ENCODE results near the gene HECW1. TPM values are rescaled to one million over a fixed set of nuclear protein-coding genes. Genes with fewer than 3 reads are reported as not detected.
"Not testable (repeated sequence)": the region's sequence is repeated elsewhere in the genome, so short reads cannot be mapped to it uniquely, and the experiment has no call there.

HECW1 gene
- total RNA-seq, 4 donors from 2014 or later: 0.62 to 4.3 (median 1.4) TPM; not detected in 1

DNA sequence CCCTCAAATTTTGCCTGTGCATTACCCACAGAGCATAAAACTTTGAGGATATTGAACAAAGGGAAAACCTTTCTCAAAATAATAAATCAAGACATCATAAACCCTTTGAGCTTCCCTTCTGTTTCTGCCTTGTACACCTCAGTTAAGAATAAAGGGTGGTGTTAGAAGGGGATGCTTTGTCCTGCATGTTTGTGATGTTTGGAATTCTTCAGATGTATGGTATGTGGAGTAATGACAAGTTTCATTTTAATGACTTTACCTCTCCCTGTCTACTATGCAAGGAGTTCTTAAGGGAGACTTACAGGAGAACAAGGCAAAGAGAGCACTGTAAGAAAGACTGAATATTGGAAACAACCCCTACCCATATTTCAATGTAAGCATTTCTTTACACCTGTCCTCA lies 99.2 kb downstream of the HECW1 start:
- DNase-seq (ENCODE audit: low spot score in 2 of 2): no peak
- TF ChIP-seq POLR2A (IDR thresholded peaks at IDR 0.05): no peak
- TF ChIP-seq, protein P1, sequence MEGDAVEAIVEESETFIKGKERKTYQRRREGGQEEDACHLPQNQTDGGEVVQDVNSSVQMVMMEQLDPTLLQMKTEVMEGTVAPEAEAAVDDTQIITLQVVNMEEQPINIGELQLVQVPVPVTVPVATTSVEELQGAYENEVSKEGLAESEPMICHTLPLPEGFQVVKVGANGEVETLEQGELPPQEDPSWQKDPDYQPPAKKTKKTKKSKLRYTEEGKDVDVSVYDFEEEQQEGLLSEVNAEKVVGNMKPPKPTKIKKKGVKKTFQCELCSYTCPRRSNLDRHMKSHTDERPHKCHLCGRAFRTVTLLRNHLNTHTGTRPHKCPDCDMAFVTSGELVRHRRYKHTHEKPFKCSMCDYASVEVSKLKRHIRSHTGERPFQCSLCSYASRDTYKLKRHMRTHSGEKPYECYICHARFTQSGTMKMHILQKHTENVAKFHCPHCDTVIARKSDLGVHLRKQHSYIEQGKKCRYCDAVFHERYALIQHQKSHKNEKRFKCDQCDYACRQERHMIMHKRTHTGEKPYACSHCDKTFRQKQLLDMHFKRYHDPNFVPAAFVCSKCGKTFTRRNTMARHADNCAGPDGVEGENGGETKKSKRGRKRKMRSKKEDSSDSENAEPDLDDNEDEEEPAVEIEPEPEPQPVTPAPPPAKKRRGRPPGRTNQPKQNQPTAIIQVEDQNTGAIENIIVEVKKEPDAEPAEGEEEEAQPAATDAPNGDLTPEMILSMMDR (IDR thresholded peaks at IDR 0.05): no peak
- intact Hi-C loops (cut with DNase I; ENCODE audit: low total_unique reads): no loop called here
- no peak overlapping the region for H3K4me3 ChIP-seq (ENCODE audit: low read depth, poor library complexity, severe bottlenecking)

DNA sequence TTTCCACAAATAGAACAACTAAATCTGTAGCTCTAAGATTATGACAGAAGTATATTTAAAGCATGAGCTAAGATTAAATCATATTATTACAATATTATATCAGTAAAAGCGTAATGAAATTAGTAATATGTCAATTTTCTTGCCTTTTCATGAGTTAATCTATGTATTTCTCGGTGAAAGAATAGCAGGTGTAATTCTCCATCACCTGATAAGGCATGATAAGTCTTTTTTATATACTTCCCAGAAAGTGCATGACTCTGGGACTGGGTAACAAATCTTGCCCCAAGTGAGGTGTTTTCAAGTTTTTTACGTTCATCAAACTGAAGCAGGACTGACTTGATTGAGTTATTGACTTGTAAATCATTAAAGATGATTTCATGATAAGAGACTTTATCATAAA lies 100.5 kb downstream of the HECW1 start:
- no peak for DNase-seq (ENCODE audit: low spot score in 2 of 2)
- 69 to 71% methylated on average over 3 of the region's 3 CpGs for WGBS, 2 donors
- TF ChIP-seq POLR2A (IDR thresholded peaks at IDR 0.05): no peak
- TF ChIP-seq, protein P1 (IDR thresholded peaks at IDR 0.05): no peak
- intact Hi-C loops (cut with DNase I; ENCODE audit: low total_unique reads): no loop called here
- H3K4me3 ChIP-seq (ENCODE audit: low read depth, poor library complexity, severe bottlenecking): no peak overlapping the region

DNA sequence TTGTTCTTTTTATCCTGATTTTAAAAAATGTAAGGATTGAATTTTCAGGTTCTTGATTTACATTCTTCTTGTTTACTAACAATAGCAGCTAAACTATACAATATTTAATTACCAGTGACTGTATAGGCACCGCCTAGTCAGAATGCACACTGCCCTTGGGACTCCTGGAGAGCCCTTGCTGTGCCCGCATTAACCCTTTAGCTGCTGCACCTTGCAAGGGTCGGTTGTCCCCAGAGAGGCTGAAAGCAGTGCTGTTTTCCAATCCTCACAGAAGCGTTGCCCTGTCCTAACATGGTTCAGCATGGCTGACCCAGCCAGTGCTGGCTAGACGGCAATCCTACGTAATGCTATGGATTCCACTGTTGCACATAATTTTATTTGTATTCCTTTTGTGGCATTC lies 102.6 kb downstream of the HECW1 start:
- no peak overlapping the region for H3K4me3 ChIP-seq (ENCODE audit: low read depth, poor library complexity, severe bottlenecking)
- TF ChIP-seq POLR2A (IDR thresholded peaks at IDR 0.05): no peak
- TF ChIP-seq, protein P1 (IDR thresholded peaks at IDR 0.05): no peak
- WGBS, 2 donors: 67 to 72% methylated on average over 6 of the region's 6 CpGs
- DNase-seq (ENCODE audit: low spot score in 2 of 2): no peak
- intact Hi-C loops (cut with DNase I; ENCODE audit: low total_unique reads): no loop called here

DNA sequence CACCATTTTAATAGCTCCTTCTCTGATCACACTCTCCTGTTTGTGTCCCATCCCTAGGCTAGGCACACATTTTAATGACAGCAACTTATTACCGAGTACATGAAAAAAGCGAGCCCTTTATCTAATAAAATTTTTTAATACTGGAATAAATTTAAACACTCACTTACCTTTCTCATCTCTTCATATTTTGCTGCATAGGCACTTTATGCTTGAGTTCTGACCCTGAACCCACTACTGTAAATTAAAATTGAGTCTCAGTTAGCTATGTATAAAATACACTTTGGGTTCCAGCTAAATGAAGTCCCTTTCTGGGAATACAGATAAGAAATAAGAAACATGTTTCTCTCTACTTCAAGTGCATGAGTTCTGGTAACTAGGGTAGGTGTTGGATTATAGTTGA lies 104.6 kb downstream of the HECW1 start:
- H3K4me3 ChIP-seq (ENCODE audit: low read depth, poor library complexity, severe bottlenecking): no peak overlapping the region
- no peak for TF ChIP-seq POLR2A (IDR thresholded peaks at IDR 0.05)
- TF ChIP-seq, protein P1 (IDR thresholded peaks at IDR 0.05): no peak
- 95 to 97% methylated on average over 2 of the region's 2 CpGs for WGBS, 2 donors
- DNase-seq (ENCODE audit: low spot score in 2 of 2): no peak
- intact Hi-C loops (cut with DNase I; ENCODE audit: low total_unique reads): no loop called here

DNA sequence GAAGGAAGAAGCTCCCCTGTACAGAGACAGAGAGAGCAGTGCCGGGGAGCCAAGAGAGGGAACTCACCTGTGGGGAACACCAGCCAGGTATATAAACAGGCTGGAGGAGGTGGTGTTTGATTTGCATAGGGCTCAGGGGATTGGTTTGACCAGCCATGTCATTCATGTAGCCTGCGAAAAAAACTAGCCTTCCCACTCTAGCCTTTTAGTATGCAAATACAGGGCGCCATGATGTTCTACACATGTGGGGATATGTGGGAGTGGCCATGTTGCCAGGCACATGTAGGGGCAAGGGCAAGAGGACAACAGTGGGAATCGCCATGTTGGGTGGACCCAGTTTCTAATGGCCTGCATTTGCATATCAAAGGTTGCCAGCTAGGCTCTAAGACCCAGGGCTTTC lies 106.5 kb downstream of the HECW1 start:
- H3K4me3 ChIP-seq (ENCODE audit: low read depth, poor library complexity, severe bottlenecking); intact Hi-C loops (cut with DNase I; ENCODE audit: low total_unique reads); DNase-seq (ENCODE audit: low spot score in 2 of 2): not testable (repeated sequence)
- WGBS, 2 donors: 87 to 88% methylated on average over 4 of the region's 4 CpGs

DNA sequence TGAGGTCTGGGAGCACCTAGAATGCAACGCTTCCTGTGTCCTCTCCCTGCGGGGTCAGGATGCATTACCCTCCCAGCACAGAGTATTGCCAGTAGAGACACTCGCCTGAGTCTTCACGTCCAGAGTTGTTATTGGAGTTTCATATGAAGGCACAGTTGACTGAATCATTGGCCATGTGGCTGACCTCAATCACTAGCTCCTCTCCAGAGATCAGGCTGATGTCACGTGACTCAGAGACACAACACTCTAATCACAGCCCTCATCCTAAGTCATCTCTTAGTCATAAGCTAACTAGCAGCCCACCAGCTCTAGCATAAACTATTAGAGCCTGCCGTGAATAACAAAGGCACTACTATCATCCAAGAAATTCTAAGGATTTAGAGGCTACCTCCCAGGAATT lies 107.8 kb downstream of the HECW1 start:
- TF ChIP-seq, protein P1 (IDR thresholded peaks at IDR 0.05): no peak
- no peak for TF ChIP-seq POLR2A (IDR thresholded peaks at IDR 0.05)
- intact Hi-C loops (cut with DNase I; ENCODE audit: low total_unique reads): no loop called here
- 85 to 89% methylated on average over 6 of the region's 6 CpGs for WGBS, 2 donors
- no peak for DNase-seq (ENCODE audit: low spot score in 2 of 2)
- H3K4me3 ChIP-seq (ENCODE audit: low read depth, poor library complexity, severe bottlenecking): no peak overlapping the region

All from lower leg skin (tissue), 4 donors.